ENCODE measurements around the gene POU2F1.

DNA sequence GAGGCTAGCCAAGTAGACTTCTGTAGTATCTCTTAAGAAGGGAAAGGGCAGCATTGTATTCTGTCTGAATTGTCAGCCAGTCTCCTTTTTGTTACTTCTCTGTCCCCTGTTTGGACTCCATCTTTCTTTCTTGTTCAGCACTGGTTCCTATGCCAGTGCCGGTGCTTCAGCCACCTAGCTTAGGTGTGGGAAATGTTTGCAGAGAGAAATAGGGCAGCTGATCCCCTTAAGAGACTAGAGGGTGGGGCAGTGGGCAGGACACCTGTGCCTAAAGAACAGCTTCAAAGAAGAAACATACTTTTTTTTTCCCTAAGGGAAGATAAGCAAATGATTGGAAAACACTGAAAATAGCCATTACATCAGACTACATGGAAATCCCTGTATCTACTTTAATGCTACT, 113.0 kb downstream of the POU2F1 start:
- TF ChIP-seq, protein P1, sequence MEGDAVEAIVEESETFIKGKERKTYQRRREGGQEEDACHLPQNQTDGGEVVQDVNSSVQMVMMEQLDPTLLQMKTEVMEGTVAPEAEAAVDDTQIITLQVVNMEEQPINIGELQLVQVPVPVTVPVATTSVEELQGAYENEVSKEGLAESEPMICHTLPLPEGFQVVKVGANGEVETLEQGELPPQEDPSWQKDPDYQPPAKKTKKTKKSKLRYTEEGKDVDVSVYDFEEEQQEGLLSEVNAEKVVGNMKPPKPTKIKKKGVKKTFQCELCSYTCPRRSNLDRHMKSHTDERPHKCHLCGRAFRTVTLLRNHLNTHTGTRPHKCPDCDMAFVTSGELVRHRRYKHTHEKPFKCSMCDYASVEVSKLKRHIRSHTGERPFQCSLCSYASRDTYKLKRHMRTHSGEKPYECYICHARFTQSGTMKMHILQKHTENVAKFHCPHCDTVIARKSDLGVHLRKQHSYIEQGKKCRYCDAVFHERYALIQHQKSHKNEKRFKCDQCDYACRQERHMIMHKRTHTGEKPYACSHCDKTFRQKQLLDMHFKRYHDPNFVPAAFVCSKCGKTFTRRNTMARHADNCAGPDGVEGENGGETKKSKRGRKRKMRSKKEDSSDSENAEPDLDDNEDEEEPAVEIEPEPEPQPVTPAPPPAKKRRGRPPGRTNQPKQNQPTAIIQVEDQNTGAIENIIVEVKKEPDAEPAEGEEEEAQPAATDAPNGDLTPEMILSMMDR (IDR thresholded peaks at IDR 0.05) = no peak
- no peak for TF ChIP-seq POLR2A (IDR thresholded peaks at IDR 0.05)

Data from tibial nerve (tissue), 3 donors.